Tibial artery (tissue), 4 donors: ENCODE measurements around the gene PLK4.
"Not testable (repeated sequence)": the region's sequence is repeated elsewhere in the genome, so short reads cannot be mapped to it uniquely, and the experiment has no call there.

Source experiments
- DNase-seq, 2 donors: peaks; one replicate each; pipeline ENCODE4 v3.0.0-alpha.2; 2019
- H3K27ac ChIP-seq, 2 donors: fragments of 200-600 bp; sonication (generic) in 1 of 2; 1 replicate in 1 of 2; 2 replicates in 1 of 2; pipeline ENCODE4 v1.5.1; 2018 to 2019; ENCODE audit warnings: mild to moderate bottlenecking in 1 of 2
- H3K27me3 ChIP-seq, 2 donors: fragments of 200-600 bp; sonication (generic) in 1 of 2; one replicate each; pipeline versions ENCODE4 v1.5.1 to v1.6.0; 2016 to 2019
- H3K36me3 ChIP-seq, 3 donors: fragments of 200-600 bp; sonication (generic) in 2 of 3; one replicate each; pipeline ENCODE4 v1.5.1; 2016 to 2019; ENCODE audit warnings: mild to moderate bottlenecking in 2 of 3
- H3K4me1 ChIP-seq, 4 donors: fragments of 200-600 bp; sonication (generic) in 2 of 4; 1 replicate in 3 of 4; 2 replicates in 1 of 4; pipeline ENCODE4 v1.5.1; 2016 to 2019
- H3K4me3 ChIP-seq, 2 donors: fragments of 200-600 bp; sonication (generic) in 1 of 2; 1 replicate in 1 of 2; 2 replicates in 1 of 2; pipeline ENCODE4 v1.5.1; 2018 to 2019; ENCODE audit warnings: mild to moderate bottlenecking in 2 of 2
- H3K9me3 ChIP-seq, 3 donors: fragments of 200-600 bp; sonication (generic) in 1 of 3; one replicate each; pipeline ENCODE4 v1.5.1; 2016 to 2019
- intact Hi-C: fragments of 100-400 bp; cut with DNase I; formaldehyde crosslinking; loops from one replicate; pipeline ENCODE4 v1.15.0; 2023; ENCODE audit warnings: low total_unique reads
- TF ChIP-seq, protein P1 (sequence below), 2 experiments: fragments of 200-600 bp in 1 of 2; fragments of 450-650 bp in 1 of 2; IDR thresholded peaks; one replicate each; pipeline ENCODE4 v1.5.1; 2017 to 2019; ENCODE audit warnings: antibody characterized with exemption in 2 of 2, mild to moderate bottlenecking in 1 of 2, moderate library complexity in 1 of 2

PLK4 gene

GRCh38 chr4:127888559-127888958 lies 7.9 kb downstream of the PLK4 start:
- no peak for DNase-seq
- Histone ChIP-seq H3K4me3 (no peak overlapping the region), H3K27me3 (no peaks in the 10 kb centered on the region), H3K36me3 (no peaks in the 10 kb centered on the region), H3K9me3 (no peaks in the 10 kb centered on the region), H3K4me1 (no peaks in the 10 kb centered on the region), H3K27ac (no peak overlapping the region)
- intact Hi-C loops, result no loop called here
- TF ChIP-seq, protein P1, sequence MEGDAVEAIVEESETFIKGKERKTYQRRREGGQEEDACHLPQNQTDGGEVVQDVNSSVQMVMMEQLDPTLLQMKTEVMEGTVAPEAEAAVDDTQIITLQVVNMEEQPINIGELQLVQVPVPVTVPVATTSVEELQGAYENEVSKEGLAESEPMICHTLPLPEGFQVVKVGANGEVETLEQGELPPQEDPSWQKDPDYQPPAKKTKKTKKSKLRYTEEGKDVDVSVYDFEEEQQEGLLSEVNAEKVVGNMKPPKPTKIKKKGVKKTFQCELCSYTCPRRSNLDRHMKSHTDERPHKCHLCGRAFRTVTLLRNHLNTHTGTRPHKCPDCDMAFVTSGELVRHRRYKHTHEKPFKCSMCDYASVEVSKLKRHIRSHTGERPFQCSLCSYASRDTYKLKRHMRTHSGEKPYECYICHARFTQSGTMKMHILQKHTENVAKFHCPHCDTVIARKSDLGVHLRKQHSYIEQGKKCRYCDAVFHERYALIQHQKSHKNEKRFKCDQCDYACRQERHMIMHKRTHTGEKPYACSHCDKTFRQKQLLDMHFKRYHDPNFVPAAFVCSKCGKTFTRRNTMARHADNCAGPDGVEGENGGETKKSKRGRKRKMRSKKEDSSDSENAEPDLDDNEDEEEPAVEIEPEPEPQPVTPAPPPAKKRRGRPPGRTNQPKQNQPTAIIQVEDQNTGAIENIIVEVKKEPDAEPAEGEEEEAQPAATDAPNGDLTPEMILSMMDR (IDR thresholded peaks at IDR 0.05), result no peak

- Histone ChIP-seq H3K36me3 (no peaks in the 10 kb centered on the region), H3K27ac (no peak overlapping the region), H3K27me3 (no peaks in the 10 kb centered on the region), H3K9me3 (no peaks in the 10 kb centered on the region), H3K4me1 (no peaks in the 10 kb centered on the region), H3K4me3 (no peak overlapping the region)
- no peak for DNase-seq
- TF ChIP-seq, protein P1 (IDR thresholded peaks at IDR 0.05), result no peak
- intact Hi-C loops, result no loop called here
These were observed 9.2 kb downstream of the PLK4 start for GRCh38 chr4:127889903-127890302.

- intact Hi-C loops, result no loop called here
- Histone ChIP-seq H3K4me1 (no peaks in the 10 kb centered on the region), H3K36me3 (no peaks in the 10 kb centered on the region), H3K9me3 (peaks cover 0 to 4% (median 0%) of the 10 kb centered on the region in 3 donors), H3K27ac (no peak overlapping the region), H3K27me3 (no peaks in the 10 kb centered on the region), H3K4me3 (no peak overlapping the region)
- DNase-seq, result no peak
- TF ChIP-seq, protein P1 (IDR thresholded peaks at IDR 0.05), result no peak
These were observed 15.4 kb downstream of the PLK4 start for GRCh38 chr4:127896069-127896468.

DNA sequence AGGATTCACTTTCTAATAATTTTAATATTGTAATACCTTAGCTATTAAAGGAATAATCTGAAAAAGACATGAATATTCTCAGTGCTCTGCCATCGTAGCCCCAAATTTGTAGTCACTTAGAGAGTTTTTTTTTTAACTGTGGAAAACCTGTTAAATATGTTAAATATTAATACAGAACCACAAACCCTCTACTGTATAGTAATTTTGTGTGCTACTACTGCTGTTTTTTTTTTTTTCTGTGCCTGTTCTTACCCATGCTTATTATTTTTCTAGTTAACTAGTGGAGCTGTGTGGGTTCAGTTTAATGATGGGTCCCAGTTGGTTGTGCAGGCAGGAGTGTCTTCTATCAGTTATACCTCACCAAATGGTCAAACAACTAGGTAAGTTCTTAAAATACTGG lies 15.8 kb downstream of the PLK4 start:
- H3K9me3 ChIP-seq, result peaks cover 0 to 4% (median 0%) of the 10 kb centered on the region in 3 donors
- no peak for DNase-seq
- no peak overlapping the region for H3K4me3 ChIP-seq
- H3K27me3 ChIP-seq, result no peaks in the 10 kb centered on the region
- H3K36me3 ChIP-seq, result no peaks in the 10 kb centered on the region
- H3K27ac ChIP-seq, result no peak overlapping the region
- TF ChIP-seq, protein P1 (IDR thresholded peaks at IDR 0.05), result no peak
- intact Hi-C loops, result no loop called here
- no peaks in the 10 kb centered on the region for H3K4me1 ChIP-seq

GRCh38 chr4:127899682-127900081 lies 19.0 kb downstream of the PLK4 start:
- H3K4me1 ChIP-seq, H3K27me3 ChIP-seq, H3K4me3 ChIP-seq, intact Hi-C loops, H3K9me3 ChIP-seq, H3K36me3 ChIP-seq, DNase-seq, H3K27ac ChIP-seq: not testable (repeated sequence)

DNA sequence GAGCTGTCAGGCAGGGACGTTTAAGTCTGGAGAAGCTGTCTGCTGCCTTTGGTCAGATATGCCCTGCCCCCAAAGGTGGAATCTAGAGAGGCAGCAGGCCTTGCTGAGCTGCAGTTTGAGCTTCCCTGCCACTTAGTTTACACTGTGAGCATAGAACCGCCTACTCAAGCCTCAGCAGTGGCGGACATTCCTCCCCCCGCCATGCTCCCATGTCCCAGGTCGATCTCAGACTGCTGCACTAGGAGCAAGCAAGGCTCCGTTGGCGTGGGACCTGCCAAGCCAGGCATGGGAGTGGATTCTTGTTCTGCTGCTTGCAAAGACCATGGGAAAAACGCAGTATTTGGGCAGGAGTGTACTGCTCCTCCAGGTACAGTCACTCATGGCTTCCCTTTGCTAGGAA lies 24.3 kb downstream of the PLK4 start:
- H3K4me3 ChIP-seq, result no peak overlapping the region
- H3K9me3 ChIP-seq, result no peaks in the 10 kb centered on the region
- H3K27ac ChIP-seq, result no peak overlapping the region
- H3K36me3 ChIP-seq, result no peaks in the 10 kb centered on the region
- H3K27me3 ChIP-seq, result no peaks in the 10 kb centered on the region
- no peak for DNase-seq
- intact Hi-C loops, result no loop called here
- no peaks in the 10 kb centered on the region for H3K4me1 ChIP-seq
- TF ChIP-seq, protein P1 (IDR thresholded peaks at IDR 0.05), result no peak
